Heart left ventricle (tissue), 13 donors: Measurements from ENCODE around the gene UGT1A5.

Experiments
- POLR2A ChIP-seq, 2 donors: fragments of 450-650 bp; IDR thresholded peaks; one replicate each; pipeline ENCODE4 v1.6.1; 2017; ENCODE audit warnings: antibody characterized with exemption in 2 of 2, mild to moderate bottlenecking in 2 of 2, moderate library complexity in 2 of 2
- TF ChIP-seq, protein P1 (sequence below), 12 donors: fragments of 200-600 bp; sonication (generic) in 4 of 12; IDR thresholded peaks; one replicate each; pipeline versions ENCODE4 v1.5.0 to v1.8.0; 2018 to 2022; ENCODE audit warnings: antibody characterized with exemption in 12 of 12, mild to moderate bottlenecking in 5 of 12
- donor health status: ischemic (EF 13 %, LVEDD 7.1; RV severe dilation, severe dysfunction).
- donor health status: DM: no; HTN: yes; CAD: no.
- donor health status: DM: no; HTN: no; CAD: no.
- donor health status: ischemic (EF 25% LVEDD 6.9; RV normal size, moderate dysfunction).
- donor health status: ischemic (EF 25% LVEDD 5.7; RV mildly dilated, moderate dysfunction).
- donor health status: ischemic (EF 35%, LVEDD 5.7; RV mildly dilated, moderate dysfunction).
- donor health status: nonischemic (EF 11% LVEDD 7.7; RV severe dilation, severe dysfunction).
- donor health status: DM: yes; HTN: yes; CAD: no.
- donor health status: PGD.
- donor health status: ischemic (EF 29% LVEDD 5.4; RV normal size, mild dysfunction).
- donor health status: nonischemic (EF 23%, LVEDD 6.1; RV moderate dilation, normal function).

GRCh38 chr2:233768076-233768475 is 55.4 kb downstream of the UGT1A5 start:
- TF ChIP-seq, protein P1, sequence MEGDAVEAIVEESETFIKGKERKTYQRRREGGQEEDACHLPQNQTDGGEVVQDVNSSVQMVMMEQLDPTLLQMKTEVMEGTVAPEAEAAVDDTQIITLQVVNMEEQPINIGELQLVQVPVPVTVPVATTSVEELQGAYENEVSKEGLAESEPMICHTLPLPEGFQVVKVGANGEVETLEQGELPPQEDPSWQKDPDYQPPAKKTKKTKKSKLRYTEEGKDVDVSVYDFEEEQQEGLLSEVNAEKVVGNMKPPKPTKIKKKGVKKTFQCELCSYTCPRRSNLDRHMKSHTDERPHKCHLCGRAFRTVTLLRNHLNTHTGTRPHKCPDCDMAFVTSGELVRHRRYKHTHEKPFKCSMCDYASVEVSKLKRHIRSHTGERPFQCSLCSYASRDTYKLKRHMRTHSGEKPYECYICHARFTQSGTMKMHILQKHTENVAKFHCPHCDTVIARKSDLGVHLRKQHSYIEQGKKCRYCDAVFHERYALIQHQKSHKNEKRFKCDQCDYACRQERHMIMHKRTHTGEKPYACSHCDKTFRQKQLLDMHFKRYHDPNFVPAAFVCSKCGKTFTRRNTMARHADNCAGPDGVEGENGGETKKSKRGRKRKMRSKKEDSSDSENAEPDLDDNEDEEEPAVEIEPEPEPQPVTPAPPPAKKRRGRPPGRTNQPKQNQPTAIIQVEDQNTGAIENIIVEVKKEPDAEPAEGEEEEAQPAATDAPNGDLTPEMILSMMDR (IDR thresholded peaks at IDR 0.05) = no peak
- TF ChIP-seq POLR2A (IDR thresholded peaks at IDR 0.05) = no peak
